ENCODE results near the gene ARHGAP44.

Gene ARHGAP44

DNA sequence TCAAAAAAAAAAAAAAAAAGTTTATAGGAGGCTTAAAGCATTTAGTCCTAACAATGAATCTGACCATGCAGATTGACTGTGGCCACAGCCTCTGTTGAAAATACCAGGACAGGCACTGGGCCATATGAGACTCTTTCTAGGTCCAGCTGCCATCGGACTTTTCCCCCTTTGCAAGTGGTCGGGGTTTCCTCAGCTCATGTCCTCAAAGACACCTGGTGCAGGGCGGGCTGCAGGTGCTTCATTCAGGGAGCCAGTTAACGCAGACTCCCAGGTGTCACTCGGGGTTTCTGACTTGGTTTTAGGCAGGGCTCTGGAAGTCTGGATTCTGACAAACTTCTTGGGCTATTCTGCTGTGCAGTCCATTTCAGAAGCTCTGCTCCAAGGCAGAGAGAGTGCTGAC, 207.6 kb downstream of the ARHGAP44 start:
- peak; percentile 48 for DNase-seq

- peak; percentile 56 for DNase-seq
Measured at GRCh38 chr17:12998461-12998860, 209.2 kb downstream of the ARHGAP44 start.

DNA sequence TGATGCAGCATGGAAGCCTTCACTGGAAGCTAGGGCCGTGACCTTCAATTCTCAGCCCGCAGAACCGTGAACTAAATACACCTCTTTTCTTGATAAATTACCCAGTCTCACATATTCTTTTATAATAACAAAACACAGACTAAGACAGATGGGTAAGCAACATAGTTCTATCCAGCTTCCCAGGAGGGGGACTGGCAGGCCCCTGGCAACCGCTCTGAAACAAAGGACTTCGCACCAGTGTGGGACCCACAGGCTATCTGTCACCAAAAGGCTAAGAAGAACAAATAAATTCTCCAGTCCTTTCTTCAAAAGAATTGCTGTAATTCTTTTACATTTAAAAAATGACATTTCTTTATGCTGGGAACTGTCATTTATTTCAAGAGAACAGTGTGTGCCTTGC, 209.6 kb downstream of the ARHGAP44 start:
- DNase-seq = no peak

DNA sequence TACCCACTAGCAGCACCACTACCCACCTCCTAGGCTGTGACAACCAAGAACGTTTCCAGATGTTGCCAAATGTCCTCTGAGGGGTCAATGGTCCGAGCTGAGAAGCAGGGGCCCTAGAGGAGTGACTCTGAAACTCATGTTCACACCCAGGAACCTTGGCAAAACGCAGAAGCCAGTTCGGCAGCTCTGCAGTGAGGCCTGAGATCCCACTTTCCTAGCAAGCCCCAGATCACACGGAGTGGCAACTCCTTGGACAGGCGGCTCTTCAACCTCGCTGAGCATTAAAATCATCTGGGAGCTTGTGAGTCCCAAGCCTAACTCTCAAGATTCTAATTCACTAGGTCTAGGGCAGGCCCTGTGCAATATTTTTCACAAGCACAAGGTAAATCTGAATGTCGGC, 211.3 kb downstream of the ARHGAP44 start:
- peak; percentile 28 for DNase-seq

GRCh38 chr17:13001991-13002615, 212.8 kb downstream of the ARHGAP44 start:
- DNase-seq = peak; percentile 34

DNA sequence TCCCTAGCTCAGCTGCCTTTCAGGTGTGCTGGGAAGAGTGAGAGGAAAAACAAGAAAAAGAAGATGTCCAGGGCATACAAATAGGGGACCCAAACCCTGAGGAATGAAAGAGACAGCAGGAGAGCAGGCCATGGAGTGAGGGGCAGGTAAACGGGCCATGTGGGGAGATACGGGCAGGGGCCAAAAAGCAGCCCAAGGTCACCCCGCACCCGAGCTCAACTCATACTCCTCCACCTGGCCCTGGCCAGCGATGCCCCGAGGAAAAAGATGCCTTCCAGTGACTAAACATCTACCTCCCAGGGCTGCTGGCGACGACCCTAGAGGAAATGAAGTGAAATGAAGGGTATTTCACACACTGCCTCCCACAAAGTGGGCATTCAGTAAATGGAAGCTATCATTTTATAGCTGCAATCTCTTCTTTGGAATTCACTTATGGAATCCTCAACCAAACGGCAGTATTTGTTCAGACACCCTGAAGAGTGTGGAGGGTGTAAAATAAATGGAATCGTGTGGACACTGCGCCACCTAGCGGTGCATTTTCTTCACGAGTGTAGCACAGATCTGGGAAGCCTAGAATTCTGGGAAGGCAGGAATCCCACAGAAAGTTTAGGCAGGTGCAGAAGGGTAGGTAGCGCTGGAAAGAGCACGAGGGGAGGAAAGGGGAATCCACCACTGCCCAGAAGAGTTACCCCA, 213.6 kb downstream of the ARHGAP44 start:
- DNase-seq = peak; percentile 81

GRCh38 chr17:13003454-13003851, 214.2 kb downstream of the ARHGAP44 start:
- DNase-seq = peak; percentile 62

- DNase-seq = no peak
Measured at GRCh38 chr17:13003927-13004326, 214.6 kb downstream of the ARHGAP44 start.

GRCh38 chr17:13004336-13004735, 215.0 kb downstream of the ARHGAP44 start:
- no peak for DNase-seq

GRCh38 chr17:13005530-13005929, 216.2 kb downstream of the ARHGAP44 start:
- DNase-seq = peak; percentile 9

DNA sequence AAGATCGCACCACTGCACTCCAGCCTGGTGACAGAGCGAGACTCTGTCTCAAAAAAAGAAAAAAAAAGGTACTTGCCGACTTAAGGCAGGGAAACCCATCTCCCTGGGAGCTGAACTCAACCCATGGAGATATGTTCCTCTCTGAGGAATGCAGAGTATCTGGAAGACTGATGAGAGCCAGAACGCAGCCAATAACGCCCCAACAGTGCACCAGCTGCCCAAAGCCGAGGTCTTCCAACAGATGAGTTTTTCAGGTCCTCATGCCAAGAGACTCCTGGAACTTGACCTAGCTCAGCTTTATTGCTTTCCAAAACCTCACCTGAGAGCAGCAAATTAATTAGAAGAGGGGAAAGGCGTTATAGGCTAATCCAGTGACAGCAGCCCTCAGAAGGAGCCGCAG, 219.2 kb downstream of the ARHGAP44 start:
- peak; percentile 33 for DNase-seq

GRCh38 chr17:13010959-13011358, 221.7 kb downstream of the ARHGAP44 start:
- peak; percentile 36 for DNase-seq

DNA sequence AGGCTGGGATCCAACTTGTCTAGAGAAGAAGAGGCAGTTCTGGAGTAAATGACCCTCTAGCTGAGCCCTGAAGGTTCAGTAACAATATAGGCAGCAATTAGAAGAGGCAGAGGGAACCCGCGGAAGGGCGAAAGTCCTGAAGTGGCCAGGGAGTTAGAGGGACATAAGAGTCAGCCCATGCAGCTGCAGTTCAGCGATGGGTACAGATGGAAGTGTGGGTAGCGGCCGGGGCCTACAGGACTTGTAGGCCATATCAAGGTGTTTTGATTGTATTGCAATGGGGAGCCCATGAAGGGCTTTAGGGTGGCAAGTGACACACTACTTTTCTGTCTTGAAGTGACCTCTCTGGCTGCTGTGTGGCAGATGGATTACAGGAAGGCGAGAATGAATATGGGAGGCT, 225.5 kb downstream of the ARHGAP44 start:
- no peak for DNase-seq

DNA sequence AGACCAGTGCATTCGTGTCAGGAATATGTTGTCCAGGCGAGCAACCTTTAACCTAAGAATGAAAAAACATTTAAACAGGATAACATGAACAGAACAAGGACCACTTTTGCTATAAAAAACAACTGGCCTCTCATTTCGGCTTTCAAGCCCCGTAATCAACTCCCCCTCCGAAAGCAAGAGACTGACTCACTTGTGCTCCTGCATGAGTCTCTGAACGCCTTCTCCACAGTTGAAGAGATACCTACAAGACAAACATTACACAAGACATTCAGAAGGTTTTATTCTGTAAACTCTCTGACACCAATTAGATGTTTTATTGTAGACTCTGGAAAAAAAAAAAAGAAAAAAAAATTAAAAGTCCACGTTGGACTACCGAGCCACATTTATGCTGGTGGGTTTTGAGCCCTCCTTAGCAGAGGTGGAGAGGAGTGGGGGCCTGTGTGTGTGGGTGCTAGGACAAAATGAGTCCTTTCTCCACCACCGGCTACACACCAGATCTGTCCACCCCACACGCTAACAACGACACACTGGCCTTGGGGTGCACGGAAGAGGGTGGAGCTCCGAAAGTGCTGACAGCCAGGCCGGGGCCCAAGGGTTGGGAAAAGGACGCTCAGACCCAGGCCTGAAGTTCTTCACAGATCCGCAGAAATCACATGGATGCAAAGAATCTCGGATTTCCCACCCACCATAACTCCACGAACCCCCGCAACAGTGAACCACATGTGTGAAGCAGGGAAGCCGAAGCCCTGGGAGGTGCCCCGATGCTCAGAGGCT, 227.8 kb downstream of the ARHGAP44 start:
- no peak for DNase-seq

DNA sequence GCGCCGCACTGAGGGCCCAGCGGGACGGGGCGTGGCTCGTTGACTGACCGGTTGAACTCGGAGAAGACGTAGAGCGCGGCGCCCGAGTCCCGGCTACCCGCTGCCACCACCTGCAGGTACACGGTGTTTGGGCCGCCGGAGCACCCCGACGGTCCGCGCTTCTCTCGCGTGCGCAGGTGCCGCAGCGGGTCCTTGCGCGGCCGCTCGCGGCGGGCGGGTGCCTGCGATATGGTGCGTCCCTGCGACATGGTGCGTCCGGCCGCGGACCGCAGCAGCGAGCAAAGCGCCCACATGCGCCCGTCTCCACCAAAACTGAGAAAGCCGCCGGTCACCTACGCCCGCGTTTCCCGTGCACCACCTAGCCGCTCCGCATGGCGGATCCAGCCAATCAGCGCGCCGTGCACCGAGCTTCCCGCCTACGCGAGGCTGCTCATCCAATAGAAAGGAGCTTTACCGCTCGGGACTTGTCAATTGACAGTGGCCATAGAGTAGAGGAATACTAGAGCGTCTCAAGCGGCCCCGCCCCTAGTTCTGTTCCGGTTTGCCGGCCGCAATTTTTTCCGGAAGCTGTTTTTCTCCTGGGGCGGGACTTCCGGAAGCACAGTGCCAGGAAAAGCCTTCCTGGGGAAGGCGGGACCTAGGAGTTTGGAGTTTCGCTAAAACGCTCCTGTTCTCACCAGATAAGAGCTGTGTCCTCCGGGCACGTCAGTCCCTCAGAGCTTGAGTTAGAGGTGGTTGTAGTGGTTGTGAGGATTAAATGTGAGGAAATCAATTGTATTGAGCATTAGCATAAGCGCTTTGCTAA, 228.6 kb downstream of the ARHGAP44 start, which contains the start of gene ELAC2:
Gene ELAC2, minus strand, starts transcription at position 373 of the 805 bp plus-strand sequence. Its CDS starts 80 bp downstream, at position 293.
- DNase-seq = peak; percentile 99

DNA sequence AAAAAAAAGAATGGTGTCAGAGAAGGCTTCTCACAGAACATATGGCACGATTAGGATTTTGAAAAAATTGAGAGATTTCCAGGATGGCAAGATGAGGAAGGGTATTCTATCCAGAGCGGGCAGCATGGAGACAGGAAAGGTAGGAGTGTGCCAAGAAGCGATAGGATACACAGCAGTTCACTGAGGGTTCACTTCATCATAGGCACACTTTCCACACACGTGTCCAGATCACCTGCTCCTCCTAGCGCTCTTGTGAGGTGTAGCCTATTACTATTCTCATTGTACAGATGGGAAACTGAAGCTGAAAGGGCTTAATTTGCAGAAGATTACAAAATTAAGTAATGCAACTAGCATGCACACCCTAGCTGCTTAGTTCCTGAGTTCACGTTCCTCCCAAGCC, 234.7 kb downstream of the ARHGAP44 start:
- DNase-seq = no peak

- DNase-seq = peak; percentile 89
Measured at GRCh38 chr17:13024526-13025257, 235.4 kb downstream of the ARHGAP44 start.

DNA sequence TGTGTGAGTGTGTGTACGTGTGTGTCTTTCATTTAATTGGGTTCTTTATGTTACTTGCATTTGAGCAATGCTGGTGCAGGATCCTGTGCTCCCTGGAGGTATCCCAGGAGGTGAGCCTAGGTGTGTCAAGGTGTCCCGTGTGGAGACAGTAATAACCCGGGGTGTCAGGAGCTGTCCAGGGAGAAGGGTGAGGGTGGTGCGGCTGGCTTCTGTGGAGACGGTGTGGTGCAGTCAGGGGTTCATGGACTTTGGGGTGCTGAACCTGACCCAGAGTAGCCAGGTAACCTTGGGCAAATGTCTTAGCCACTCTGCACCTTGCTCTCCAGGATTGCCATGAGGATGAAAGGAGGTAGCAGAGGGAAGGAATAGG, 235.9 kb downstream of the ARHGAP44 start:
- DNase-seq = no peak

DNA sequence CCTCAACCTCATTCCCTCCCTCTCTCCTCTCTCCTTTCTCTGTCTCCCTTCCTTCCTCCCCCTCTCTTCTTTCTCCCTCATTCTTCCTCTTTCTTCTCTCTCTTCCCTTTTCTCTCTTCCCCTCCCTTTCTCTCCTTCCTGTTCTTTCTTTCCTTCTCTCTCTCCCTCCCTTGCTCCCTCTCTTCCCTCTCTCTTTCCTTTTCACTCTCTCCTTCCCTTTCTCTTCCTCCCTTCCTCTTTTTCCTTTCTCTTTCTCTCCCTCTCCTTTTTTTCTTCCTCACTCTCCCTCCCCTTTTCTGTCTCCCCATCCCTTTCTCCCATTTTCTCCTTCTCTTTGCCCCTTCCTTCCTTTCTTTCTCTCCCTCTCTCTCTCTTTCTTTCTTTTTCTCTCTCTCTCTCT, 236.4 kb downstream of the ARHGAP44 start:
- DNase-seq = no peak

DNA sequence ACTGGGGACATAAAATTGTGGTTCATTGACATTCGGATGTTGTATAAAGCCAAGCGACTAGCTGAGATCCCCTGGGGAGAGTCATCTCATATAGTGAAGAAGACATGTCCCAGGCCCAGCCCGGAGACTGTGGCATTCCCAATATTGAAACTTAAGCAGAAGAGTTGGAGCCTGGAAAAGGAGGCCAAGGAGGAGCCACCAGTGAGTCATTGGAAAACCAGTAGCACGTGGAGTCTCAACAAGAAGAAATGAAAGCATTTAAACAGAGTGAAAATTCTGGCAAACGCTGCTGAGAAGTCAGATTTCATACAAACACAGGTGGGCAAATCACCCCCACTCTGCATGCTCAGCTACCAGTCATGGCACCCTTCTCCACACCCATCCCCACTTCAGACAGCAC, 237.9 kb downstream of the ARHGAP44 start:
- no peak for DNase-seq

DNA sequence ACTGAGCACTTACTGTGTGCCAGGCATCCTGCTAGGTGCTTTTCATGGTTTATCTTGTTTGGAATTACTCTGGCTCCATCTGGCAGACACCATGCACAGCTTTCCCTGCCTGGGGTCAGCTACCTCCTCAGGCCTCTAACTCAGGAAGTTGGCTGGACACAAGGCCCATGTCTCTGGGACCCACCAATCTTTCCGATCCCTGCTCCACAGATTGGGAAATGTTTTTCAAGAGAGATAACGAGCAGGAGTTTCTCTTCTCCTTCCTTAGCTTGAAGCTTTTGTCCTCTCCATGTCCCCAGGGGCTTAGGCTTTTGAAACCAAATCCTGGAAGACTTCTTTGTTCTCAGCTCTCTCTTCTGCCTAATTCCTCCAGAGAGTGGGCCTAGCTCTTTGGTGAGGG, 240.0 kb downstream of the ARHGAP44 start:
- DNase-seq = no peak

- DNase-seq = no peak
Measured at GRCh38 chr17:13030056-13030455, 240.8 kb downstream of the ARHGAP44 start.

Measured in activated effector memory CD4-positive, alpha-beta T cell treated with anti-CD3 and anti-CD28 coated beads, Interleukin-2, amount 50 U/mL, for 16 hours (primary cell).